GM12891 (cell line): ENCODE results near the gene PRDX1.

Source experiments
- POLR2A ChIP-seq: IDR thresholded peaks from 2 replicates; pipeline ENCODE4 v1.6.1; 2011; ENCODE audit warnings: low read depth, low read length, control low read depth
- POLR2AphosphoS5 ChIP-seq: IDR thresholded peaks from 2 replicates; pipeline ENCODE4 v1.6.1; 2011; ENCODE audit warnings: low read depth, low read length, control low read depth

DNA sequence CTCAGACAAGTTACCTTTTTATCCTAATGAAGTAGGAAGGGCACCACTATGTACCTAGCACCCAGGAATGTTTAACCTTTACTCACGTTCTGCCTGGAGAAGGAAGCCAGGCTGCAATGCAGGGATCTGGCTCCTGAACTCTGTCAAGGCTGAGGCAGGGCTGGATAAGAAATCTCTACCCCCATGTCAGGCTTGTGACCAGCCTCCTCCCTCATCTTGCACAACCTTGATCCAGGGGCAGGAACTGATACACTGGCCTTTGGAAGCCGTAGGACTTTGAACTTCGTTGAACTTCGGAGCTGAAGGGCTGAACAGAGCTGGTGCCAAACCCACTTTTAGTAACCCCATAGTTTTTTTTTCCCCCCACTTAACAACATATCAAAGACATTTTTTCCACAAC lies 20.9 kb upstream of the PRDX1 start:
- TF ChIP-seq POLR2A = no peak
- no peak for TF ChIP-seq POLR2AphosphoS5
